K562 (cell line): ENCODE data around the gene SLC7A5. TPM values are rescaled to one million over a fixed set of nuclear protein-coding genes. Genes with fewer than 3 reads are reported as not detected.
"Not testable (repeated sequence)": the region's sequence is repeated elsewhere in the genome, so short reads cannot be mapped to it uniquely, and the experiment has no call there.

Experiments
- ATAC-seq: fragments of 200-7000 bp; cut with Tn5 transposase; 3 replicates; pipeline ENCODE4 v1.9.1; 2020; ENCODE audit warnings: moderate library complexity
- BruUV-seq: library from RNA; stranded (reverse); fragments of 400-500 nt; replicated peaks from 2 replicates; lab custom pipeline; 2021; lab: Mats Ljungman, UMichigan
- CTCF ChIA-PET: fragments of 300-600 bp; formaldehyde crosslinking; extraction: SDS; loops from one replicate; lab custom pipeline; 2021; ENCODE audit warnings: low intra/inter-chr PET ratio; lab: Yijun Ruan, JAX
- POLR2A ChIA-PET: fragments of 300-600, 350-650 bp; sonication (Branson Sonifier 250); formaldehyde crosslinking; extraction: SDS; loops from one replicate; lab custom pipeline; 2021; ENCODE audit warnings: antibody characterized with exemption, inconsistent platforms; lab: Yijun Ruan, JAX
- DNase-seq, 4 experiments: peaks; one replicate each; pipeline versions ENCODE4 v3.0.0 to v3.0.0-alpha.2; 2011 to 2018; ENCODE audit warnings: low spot score in 3 of 4, mixed read lengths in 3 of 4; ENCODE audit errors: extremely low read depth in 1 of 4
- FAIRE-seq: peaks from 2 replicates; lab custom pipeline; 2011; peaks lifted over from hg19 to GRCh38; lab: Jason Lieb, UNC
- H2AFZ ChIP-seq: 2 replicates; pipeline ENCODE4 v1.6.0; 2011; ENCODE audit warnings: low read depth, low read length, control low read depth, inconsistent platforms
- H3K27ac ChIP-seq: fragments of 200-600 bp; 3 replicates; pipeline ENCODE4 v1.8.0; 2011; ENCODE audit warnings: low read depth, mild to moderate bottlenecking, control low read depth, inconsistent platforms, low read length, moderate library complexity, mixed read lengths; ENCODE audit errors: extremely low read depth
- H3K27me3 ChIP-seq, 2 experiments: fragments of 300-600 bp in 1 of 2; 2 replicates in 1 of 2; 3 replicates in 1 of 2; pipeline versions ENCODE4 v1.6.0 to v1.8.0; 2011; ENCODE audit warnings: inconsistent platforms in 2 of 2, low read length in 2 of 2, mild to moderate bottlenecking in 1 of 2, mixed read lengths in 1 of 2, moderate library complexity in 1 of 2; ENCODE audit not compliant: control insufficient read depth in 2 of 2, insufficient read depth in 2 of 2
- H3K36me3 ChIP-seq: fragments of 300-600 bp; 3 replicates; pipeline ENCODE4 v1.8.0; 2011; ENCODE audit warnings: mild to moderate bottlenecking, low read length, inconsistent platforms; ENCODE audit not compliant: control insufficient read depth, insufficient read depth
- H3K4me1 ChIP-seq, 2 experiments: fragments of 200-600 bp in 1 of 2; replicated peaks in 1 of 2; 2 replicates in 1 of 2; 3 replicates in 1 of 2; pipeline versions ENCODE4 v1.5.1 to v1.8.0; 2011; ENCODE audit warnings: inconsistent platforms in 2 of 2, low read length in 2 of 2, mild to moderate bottlenecking in 1 of 2, mixed read lengths in 1 of 2, moderate library complexity in 1 of 2; ENCODE audit not compliant: control insufficient read depth in 2 of 2, insufficient read depth in 2 of 2
- H3K4me2 ChIP-seq: 2 replicates; pipeline ENCODE4 v1.6.1; 2011; ENCODE audit warnings: low read length, control low read depth, inconsistent platforms, mixed read lengths; ENCODE audit not compliant: insufficient read depth
- H3K4me3 ChIP-seq: fragments of 200-600 bp; sonication (generic), shearing (Covaris generic); 2 replicates; pipeline ENCODE4 v1.5.1; 2016; ENCODE audit warnings: control low read depth, inconsistent platforms
- H3K79me2 ChIP-seq: fragments of 200-600 bp; 3 replicates; pipeline ENCODE4 v1.8.0; 2011; ENCODE audit warnings: low read length, inconsistent platforms; ENCODE audit not compliant: control insufficient read depth, insufficient read depth
- H3K9ac ChIP-seq, 2 experiments: 2 replicates each; pipeline versions ENCODE4 v1.6.0 to v1.6.1; 2011; ENCODE audit warnings: low read depth in 2 of 2, low read length in 2 of 2, control low read depth in 1 of 2, inconsistent platforms in 1 of 2, mild to moderate bottlenecking in 1 of 2, mixed read lengths in 1 of 2; ENCODE audit not compliant: insufficient read depth in 1 of 2
- H3K9me1 ChIP-seq: one replicate; pipeline ENCODE4 v1.6.0; 2011; ENCODE audit warnings: inconsistent platforms, mild to moderate bottlenecking, low read length, moderate library complexity; ENCODE audit not compliant: control insufficient read depth, insufficient read depth
- H3K9me3 ChIP-seq: replicated peaks from 2 replicates; pipeline ENCODE4 v1.5.1; 2011; ENCODE audit warnings: low read depth, low read length, inconsistent platforms; ENCODE audit not compliant: control insufficient read depth, insufficient read depth
- H4K20me1 ChIP-seq: replicated peaks from 2 replicates; pipeline ENCODE4 v1.6.1; 2011; ENCODE audit warnings: low read length, inconsistent platforms, mixed read lengths; ENCODE audit not compliant: control insufficient read depth, insufficient read depth
- ADNP ChIP-seq: fragments of 200-800 bp; sonication (Bioruptor generic); IDR thresholded peaks from 2 replicates; pipeline ENCODE4 v1.6.1; 2016; ENCODE audit warnings: missing genetic modification characterization, missing compliant biosample characterization
- BCOR ChIP-seq: fragments of 450-650 bp; IDR thresholded peaks from 2 replicates; pipeline ENCODE4 v1.6.1; 2016
- HDAC2 ChIP-seq: fragments of 450-650 bp; IDR thresholded peaks from 2 replicates; pipeline ENCODE4 v1.6.1; 2016; ENCODE audit warnings: mild to moderate bottlenecking
- KDM1A ChIP-seq, 2 experiments: fragments of 450-650 bp; IDR thresholded peaks; 2 replicates each; pipeline ENCODE4 v1.6.1; 2016; ENCODE audit warnings: mild to moderate bottlenecking in 2 of 2
- RBM25 ChIP-seq: fragments of 200-400 bp; formaldehyde crosslinking; IDR thresholded peaks from 2 replicates; pipeline ENCODE4 v1.6.1; 2018; ENCODE audit warnings: low read length, low read depth, moderate library complexity; ENCODE audit not compliant: severe bottlenecking
- ZFP36 ChIP-seq: fragments of 150-350 bp; IDR thresholded peaks from 2 replicates; pipeline ENCODE4 v1.6.1; 2018; ENCODE audit warnings: low read length, low read depth; ENCODE audit not compliant: partially characterized antibody
- ZNF134 ChIP-seq: fragments of 250-450 bp; sonication (Bioruptor Pico); conservative IDR thresholded peaks from 2 replicates; pipeline ENCODE4 v1.4.0; 2020
- WGBS: fragments of 100-300 bp; shearing (Covaris generic); methylation state at CpG from one replicate; pipeline ENCODE4 v1.1.6; 2016; ENCODE audit warnings: low coverage, mixed read lengths; ENCODE audit not compliant: insufficient coverage; ENCODE audit errors: missing lambda C conversion rate; 5-methylcytosine and 5-hydroxymethylcytosine counted together
- in situ Hi-C: fragments of 300-500 bp; cut with MboI; formaldehyde crosslinking; loops from 4 replicates; pipeline ENCODE4 v1.15.0; 2018; ENCODE audit warnings: inconsistent platforms, mixed read lengths
- intact Hi-C: fragments of 100-400 bp; cut with micrococcal nuclease; formaldehyde crosslinking; loops from 2 replicates; pipeline ENCODE4 v1.14.2; 2022
- polyA plus RNA-seq, 8 experiments: library from polyadenylated mRNA; depleted of rRNA in 4 of 8; stranded (reverse) in 5 of 8; unstranded in 3 of 8; fragments of >200 nt; fragmentation: Nextera tagmentation in 2 of 8; fragmentation: Illumina TruSeq in 1 of 8; extraction: Ambion mirVana in 2 of 8; extraction: Trizol in 1 of 8; gene quantifications; 2 replicates each; pipeline versions ENCODE4 v1.2.1 to v1.2.3, GENCODE V29; 2011 to 2014; ENCODE audit warnings: inconsistent platforms in 1 of 8, missing spikeins in 1 of 8
- total RNA-seq, 7 experiments: library from RNA; depleted of rRNA in 6 of 7; stranded (reverse); fragments of >200 nt in 6 of 7; fragmentation: Illumina TruSeq in 2 of 7; extraction: Trizol in 2 of 7; gene quantifications; 2 replicates each; pipeline versions ENCODE4 v1.2.1 to v1.2.3, GENCODE V29; 2011 to 2021; ENCODE audit warnings: low replicate concordance in 1 of 7

The SLC7A5 gene
- total and polyA plus RNA-seq, 9 of the 15 experiments (the other 6 are each of a cell fraction or from before 2014, with no cell fraction given), result 1.9 to 220 (median 18.6) TPM

- H3K9ac ChIP-seq, H3K4me1 ChIP-seq, H3K36me3 ChIP-seq, H3K9me1 ChIP-seq, in situ Hi-C loops, FAIRE-seq, H3K27ac ChIP-seq, DNase-seq, H3K4me3 ChIP-seq, BruUV-seq, H4K20me1 ChIP-seq, H2AFZ ChIP-seq, H3K4me2 ChIP-seq, ATAC-seq, H3K79me2 ChIP-seq, H3K9me3 ChIP-seq: not testable (repeated sequence)
- intact Hi-C loops, result loop anchor here (2.0 kb wide), 1 partner anchor 37 kb away; no protein-coding TSS in a partner anchor
- peaks cover 2 to 23% of the 10 kb centered on the region in 2 experiments; a peak in 2 of 5 replicates for H3K27me3 ChIP-seq
- 44% methylated on average over 11 of the region's 11 CpGs for WGBS
- POLR2A ChIA-PET, result interaction anchor here (0.6 to 1.2 kb wide), 2 partner anchors 129 to 420 kb away, joined by 3 read pairs; no protein-coding TSS in a partner anchor
- CTCF ChIA-PET, result interaction anchor here (2.1 to 2.6 kb wide), 2 partner anchors 58 to 128 kb away, joined by 18 to 24 read pairs; no protein-coding TSS in a partner anchor
- TF ChIP-seq RBM25 (peak; percentile 70), HDAC2 (peak; percentile 31; the same call in 1 of the 2 replicates), ZFP36 (peak; percentile 57), KDM1A (IDR thresholded peaks at IDR 0.05) (0 out of 4 replicates have a peak, but pooled peaks of 1 of the 2 experiments have one; percentile 43), ADNP (0 out of 2 replicates have a peak, but pooled peaks have one; percentile 16), BCOR (peak; percentile 81)
These were observed 38.8 kb upstream of the SLC7A5 start for GRCh38 chr16:87908101-87908500.

GRCh38 chr16:87905521-87905920, 36.2 kb upstream of the SLC7A5 start:
- H3K27me3 ChIP-seq, result peaks cover 0 to 24% of the 10 kb centered on the region in 2 experiments; a peak in 2 of 5 replicates
- H3K4me2 ChIP-seq, H4K20me1 ChIP-seq, H3K27ac ChIP-seq, DNase-seq, H3K4me1 ChIP-seq, H3K9me1 ChIP-seq, intact Hi-C loops, ATAC-seq, H3K4me3 ChIP-seq, H3K79me2 ChIP-seq, FAIRE-seq, H2AFZ ChIP-seq, H3K9me3 ChIP-seq, CTCF ChIA-PET, BruUV-seq, in situ Hi-C loops, H3K36me3 ChIP-seq, H3K9ac ChIP-seq: not testable (repeated sequence)
- POLR2A ChIA-PET, result interaction anchor here (1.1 kb wide), 1 partner anchor 51 kb away, joined by 3 read pairs; no protein-coding TSS in a partner anchor
- 40% methylated on average over 7 of the region's 7 CpGs for WGBS
- TF ChIP-seq ZNF134 (CRISPR knock-in tag), result peak; percentile 82

GRCh38 chr16:87904963-87905362, 35.7 kb upstream of the SLC7A5 start:
- H2AFZ ChIP-seq, DNase-seq, H3K9ac ChIP-seq, H3K4me1 ChIP-seq, H4K20me1 ChIP-seq, in situ Hi-C loops, H3K4me2 ChIP-seq, H3K36me3 ChIP-seq, CTCF ChIA-PET, H3K79me2 ChIP-seq, intact Hi-C loops, H3K27ac ChIP-seq, H3K9me3 ChIP-seq, FAIRE-seq, POLR2A ChIA-PET, BruUV-seq, H3K4me3 ChIP-seq, H3K9me1 ChIP-seq: not testable (repeated sequence)
- 0% methylated on average over 2 of the region's 5 CpGs for WGBS
- peaks cover 0 to 29% of the 10 kb centered on the region in 2 experiments; a peak in 2 of 5 replicates for H3K27me3 ChIP-seq
- ATAC-seq, result peak; percentile 66
